Trophoblast cell (in vitro differentiated cells and primary cell): ENCODE results near the gene FATE1.
A peak's percentile ranks its signal among the peaks of the same experiment; 100 is the strongest.

ENCODE experiments used
- DNase-seq, 2 donors: peaks; one replicate each; pipeline ENCODE4 v3.0.0-alpha.2; 2016
- H2AFZ ChIP-seq: 2 replicates; pipeline ENCODE4 v1.6.1; 2013; ENCODE audit warnings: low read length, moderate library complexity, mild to moderate bottlenecking; ENCODE audit not compliant: insufficient read depth, poor library complexity
- H2AK5ac ChIP-seq: 2 replicates; pipeline ENCODE4 v1.6.1; 2013; ENCODE audit warnings: mild to moderate bottlenecking, low read length
- H2BK120ac ChIP-seq: 2 replicates; pipeline ENCODE4 v1.6.1; 2013; ENCODE audit warnings: low read length, mild to moderate bottlenecking, moderate library complexity; ENCODE audit not compliant: insufficient read depth, poor library complexity
- H2BK12ac ChIP-seq: 2 replicates; pipeline ENCODE4 v1.6.1; 2013; ENCODE audit warnings: mild to moderate bottlenecking, low read length, moderate library complexity
- H2BK5ac ChIP-seq: 2 replicates; pipeline ENCODE4 v1.6.1; 2013; ENCODE audit warnings: low read length, low read depth, moderate library complexity, mild to moderate bottlenecking; ENCODE audit not compliant: poor library complexity
- H3K14ac ChIP-seq: 2 replicates; pipeline ENCODE4 v1.6.1; 2013; ENCODE audit warnings: mild to moderate bottlenecking, low read length
- H3K18ac ChIP-seq: 2 replicates; pipeline ENCODE4 v1.6.1; 2013; ENCODE audit warnings: mild to moderate bottlenecking, low read length
- H3K23ac ChIP-seq: 2 replicates; pipeline ENCODE4 v1.6.1; 2013; ENCODE audit warnings: low read length
- H3K27ac ChIP-seq: 2 replicates; pipeline ENCODE4 v1.5.1; 2013; ENCODE audit warnings: low read depth, mild to moderate bottlenecking, inconsistent platforms, low read length, moderate library complexity
- H3K27me3 ChIP-seq: 2 replicates; pipeline ENCODE4 v1.6.1; 2013; ENCODE audit warnings: inconsistent platforms, mild to moderate bottlenecking, low read length, moderate library complexity; ENCODE audit not compliant: insufficient read depth
- H3K36me3 ChIP-seq, 2 experiments: 1 replicate in 1 of 2; 2 replicates in 1 of 2; pipeline ENCODE4 v1.6.1; 2013; ENCODE audit warnings: low read length in 2 of 2, mild to moderate bottlenecking in 2 of 2, moderate library complexity in 1 of 2; ENCODE audit not compliant: insufficient read depth in 2 of 2, control insufficient read depth in 1 of 2
- H3K4ac ChIP-seq: 2 replicates; pipeline ENCODE4 v1.6.1; 2013; ENCODE audit warnings: low read depth, mild to moderate bottlenecking, low read length, moderate library complexity
- H3K4me1 ChIP-seq, 2 experiments: 1 replicate in 1 of 2; 2 replicates in 1 of 2; pipeline ENCODE4 v1.6.1; 2013; ENCODE audit warnings: low read length in 2 of 2, mild to moderate bottlenecking in 2 of 2, moderate library complexity in 1 of 2; ENCODE audit not compliant: insufficient read depth in 2 of 2, control insufficient read depth in 1 of 2
- H3K4me2 ChIP-seq: 2 replicates; pipeline ENCODE4 v1.6.1; 2013; ENCODE audit warnings: inconsistent platforms, mild to moderate bottlenecking, low read length, moderate library complexity
- H3K4me3 ChIP-seq: 2 replicates; pipeline ENCODE4 v1.5.1; 2013; ENCODE audit warnings: mild to moderate bottlenecking, low read depth, low read length, inconsistent platforms
- H3K79me1 ChIP-seq: one replicate; pipeline ENCODE4 v1.6.1; 2013; ENCODE audit warnings: low read length
- H3K79me2 ChIP-seq: 2 replicates; pipeline ENCODE4 v1.6.1; 2013; ENCODE audit warnings: low read length, mild to moderate bottlenecking; ENCODE audit not compliant: control insufficient read depth, insufficient read depth, poor library complexity
- H3K9ac ChIP-seq: 2 replicates; pipeline ENCODE4 v1.6.1; 2013; ENCODE audit warnings: mild to moderate bottlenecking, low read length
- H3K9me3 ChIP-seq: 2 replicates; pipeline ENCODE4 v1.6.1; 2013; ENCODE audit warnings: low read depth, mild to moderate bottlenecking, control low read depth, inconsistent platforms, low read length; ENCODE audit not compliant: insufficient read depth
- H4K12ac ChIP-seq: 2 replicates; pipeline ENCODE4 v1.6.1; 2013; ENCODE audit warnings: low read depth, mild to moderate bottlenecking, low read length, moderate library complexity
- H4K8ac ChIP-seq: 2 replicates; pipeline ENCODE4 v1.6.1; 2013; ENCODE audit warnings: low read depth, mild to moderate bottlenecking, low read length, moderate library complexity
- H4K91ac ChIP-seq: one replicate; pipeline ENCODE4 v1.6.1; 2013; ENCODE audit warnings: low read depth, mild to moderate bottlenecking, low read length, moderate library complexity
- WGBS: extraction: QIAGEN DNeasy Blood & Tissue Kit; methylation state at CpG from one replicate; pipeline ENCODE4 v1.1.7; 2013; ENCODE audit warnings: missing lambda C conversion rate; ENCODE audit not compliant: insufficient read length, insufficient coverage; ENCODE audit errors: extremely low coverage; 5-methylcytosine and 5-hydroxymethylcytosine counted together

FATE1 gene

DNA sequence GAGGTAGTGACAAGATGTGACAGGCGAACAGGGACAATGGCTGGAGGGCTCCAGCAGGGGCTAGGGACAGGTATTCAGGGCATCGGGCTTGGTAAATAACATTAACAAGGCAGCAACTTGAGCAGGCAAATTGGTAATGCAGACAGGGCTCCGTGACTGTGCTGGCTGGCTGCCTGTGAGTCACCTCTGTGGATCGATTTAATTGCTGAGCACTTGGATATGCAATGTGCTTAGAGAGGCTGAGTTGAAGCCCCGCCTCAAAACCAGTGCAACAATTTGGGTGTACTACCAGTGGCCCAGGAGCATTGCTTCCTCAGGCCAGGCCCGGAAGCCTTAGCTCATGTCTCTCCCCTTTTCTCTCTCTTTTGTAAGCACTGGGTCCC is 38.2 kb downstream of the FATE1 start:
- no peak overlapping the region for H3K4ac ChIP-seq
- no peak overlapping the region for H4K12ac ChIP-seq
- no peak overlapping the region for H3K23ac ChIP-seq
- H3K27me3 ChIP-seq: no peaks in the 10 kb centered on the region
- WGBS: no CpG with 5 or more reads among the region's 6 CpGs
- no peak overlapping the region for H2BK120ac ChIP-seq
- H2BK5ac ChIP-seq: no peak overlapping the region
- H3K4me1 ChIP-seq: no peaks in the 10 kb centered on the region
- H3K18ac ChIP-seq: no peak overlapping the region
- DNase-seq: peak; percentile 5 to 31
- no peak overlapping the region for H4K8ac ChIP-seq
- H2AK5ac ChIP-seq: no peak overlapping the region
- no peak overlapping the region for H3K14ac ChIP-seq
- H3K79me2 ChIP-seq: no peaks in the 10 kb centered on the region
- H3K4me3 ChIP-seq: no peak overlapping the region
- H3K4me2 ChIP-seq: no peak overlapping the region
- H3K36me3 ChIP-seq: no peaks in the 10 kb centered on the region
- no peak overlapping the region for H3K9ac ChIP-seq
- no peaks in the 10 kb centered on the region for H3K9me3 ChIP-seq
- H3K79me1 ChIP-seq: no peaks in the 10 kb centered on the region
- no peak overlapping the region for H4K91ac ChIP-seq
- no peak overlapping the region for H2BK12ac ChIP-seq
- H3K27ac ChIP-seq: no peak overlapping the region
- H2AFZ ChIP-seq: no peak overlapping the region

DNA sequence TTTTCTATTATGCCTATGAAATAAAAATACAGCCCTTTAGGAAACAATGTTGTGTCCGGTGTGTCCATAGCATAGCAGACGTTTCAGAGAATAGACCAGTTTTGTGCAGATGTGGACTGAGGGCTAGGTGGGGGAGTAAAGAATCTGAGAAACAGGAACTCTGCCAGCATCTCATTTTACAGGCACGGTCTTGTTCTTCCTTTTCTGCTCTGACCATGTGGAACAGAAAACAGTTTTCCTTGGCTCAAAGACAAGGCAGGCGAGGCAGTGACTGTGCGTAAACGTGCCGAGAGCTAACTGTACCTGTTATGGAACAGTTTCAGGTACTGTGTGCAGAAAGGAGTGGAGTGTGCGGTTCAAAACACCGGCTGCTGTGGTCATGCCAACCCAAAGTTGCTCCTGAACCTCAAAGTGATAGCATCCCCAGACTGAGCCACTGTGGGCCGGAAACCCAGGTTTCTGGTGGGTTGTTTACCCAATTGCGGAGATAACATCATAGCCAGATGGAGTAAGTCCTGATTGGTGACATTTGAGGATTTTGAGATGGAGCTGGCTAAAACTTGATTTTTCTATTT is 38.9 kb downstream of the FATE1 start:
- Histone ChIP-seq H4K12ac (no peak overlapping the region), H2AFZ (no peak overlapping the region), H3K79me1 (no peaks in the 10 kb centered on the region), H3K4me1 (no peaks in the 10 kb centered on the region), H3K36me3 (no peaks in the 10 kb centered on the region), H4K91ac (no peak overlapping the region), H2BK12ac (no peak overlapping the region), H3K27ac (no peak overlapping the region), H2AK5ac (no peak overlapping the region), H3K9ac (no peak overlapping the region), H3K9me3 (no peaks in the 10 kb centered on the region), H3K27me3 (no peaks in the 10 kb centered on the region), H2BK5ac (no peak overlapping the region), H3K79me2 (no peaks in the 10 kb centered on the region), H4K8ac (no peak overlapping the region), H3K4me3 (no peak overlapping the region), H3K18ac (no peak overlapping the region), H3K23ac (no peak overlapping the region), H3K4ac (no peak overlapping the region), H3K14ac (no peak overlapping the region), H3K4me2 (no peak overlapping the region), H2BK120ac (no peak overlapping the region)
- no CpG with 5 or more reads among the region's 11 CpGs for WGBS
- no peak for DNase-seq

- Histone ChIP-seq H3K79me2 (no peaks in the 10 kb centered on the region), H2BK12ac (no peak overlapping the region), H3K4me1 (no peaks in the 10 kb centered on the region), H2AFZ (no peak overlapping the region), H3K18ac (no peak overlapping the region), H3K9me3 (no peaks in the 10 kb centered on the region), H3K36me3 (no peaks in the 10 kb centered on the region), H3K23ac (no peak overlapping the region), H3K4me2 (no peak overlapping the region), H2BK5ac (no peak overlapping the region), H3K4ac (no peak overlapping the region), H3K27ac (no peak overlapping the region), H4K8ac (no peak overlapping the region), H2BK120ac (no peak overlapping the region), H4K91ac (no peak overlapping the region), H3K9ac (no peak overlapping the region), H4K12ac (no peak overlapping the region), H3K14ac (no peak overlapping the region), H3K27me3 (no peaks in the 10 kb centered on the region), H3K79me1 (no peaks in the 10 kb centered on the region), H3K4me3 (no peak overlapping the region), H2AK5ac (no peak overlapping the region)
- no CpG with 5 or more reads among the region's 11 CpGs for WGBS
- DNase-seq: no peak
Observed at GRCh38 chrX:151759041-151759708, 43.3 kb downstream of the FATE1 start.

DNA sequence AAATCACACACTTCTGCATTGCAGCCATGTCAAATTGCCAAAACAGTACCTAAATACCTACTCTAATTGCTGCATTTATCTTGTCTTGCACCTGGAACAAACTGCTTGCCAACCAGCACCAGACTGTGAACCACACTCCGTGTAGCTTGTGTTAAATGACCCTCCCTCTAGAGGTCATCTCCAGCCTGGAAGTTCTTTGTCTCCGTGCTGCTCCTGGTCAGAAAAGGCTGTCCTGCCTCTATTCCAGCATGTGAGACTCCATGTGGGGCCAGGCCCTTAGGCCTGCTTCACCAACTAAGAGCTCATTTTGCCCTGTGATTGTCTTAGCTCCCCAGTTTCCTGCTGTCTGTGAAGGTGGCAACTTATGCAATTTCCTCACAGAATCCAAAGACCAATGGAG is 47.0 kb downstream of the FATE1 start:
- H3K4me3 ChIP-seq: no peak overlapping the region
- H2AK5ac ChIP-seq: no peak overlapping the region
- H3K4ac ChIP-seq: no peak overlapping the region
- H3K4me1 ChIP-seq: no peaks in the 10 kb centered on the region
- H3K27ac ChIP-seq: no peak overlapping the region
- H2BK12ac ChIP-seq: no peak overlapping the region
- H3K9me3 ChIP-seq: no peaks in the 10 kb centered on the region
- no peak overlapping the region for H3K9ac ChIP-seq
- H2AFZ ChIP-seq: no peak overlapping the region
- no peak overlapping the region for H2BK120ac ChIP-seq
- H2BK5ac ChIP-seq: no peak overlapping the region
- no peaks in the 10 kb centered on the region for H3K79me1 ChIP-seq
- H3K36me3 ChIP-seq: no peaks in the 10 kb centered on the region
- DNase-seq: no peak
- WGBS: no CpG with 5 or more reads among the region's 2 CpGs
- no peak overlapping the region for H4K91ac ChIP-seq
- H3K18ac ChIP-seq: no peak overlapping the region
- H3K79me2 ChIP-seq: no peaks in the 10 kb centered on the region
- H4K12ac ChIP-seq: no peak overlapping the region
- H3K4me2 ChIP-seq: no peak overlapping the region
- H3K23ac ChIP-seq: no peak overlapping the region
- H3K14ac ChIP-seq: no peak overlapping the region
- no peaks in the 10 kb centered on the region for H3K27me3 ChIP-seq
- no peak overlapping the region for H4K8ac ChIP-seq
